HEK293 (cell line): ENCODE data around the gene SPIRE1.

ENCODE experiments used
- PRDM1 ChIP-seq: fragments of 450-650 bp; formaldehyde crosslinking; IDR thresholded peaks from 2 replicates; pipeline ENCODE4; 2016; ENCODE audit warnings: missing biosample characterization, missing genetic modification characterization
- PRDM2 ChIP-seq: fragments of 450-650 bp; formaldehyde crosslinking; IDR thresholded peaks from 2 replicates; pipeline ENCODE4 v1.5.1; 2016; ENCODE audit warnings: missing biosample characterization, missing genetic modification characterization, borderline replicate concordance
- PRDM4 ChIP-seq: fragments of 450-650 bp; formaldehyde crosslinking; IDR thresholded peaks from 2 replicates; pipeline ENCODE4 v1.5.1; 2017; ENCODE audit warnings: missing biosample characterization, missing genetic modification characterization
- SP2 ChIP-seq: fragments of 450-650 bp; formaldehyde crosslinking; IDR thresholded peaks from 2 replicates; pipeline ENCODE4 v1.5.1; 2016; ENCODE audit warnings: missing biosample characterization, missing genetic modification characterization
- SP3 ChIP-seq: fragments of 450-650 bp; formaldehyde crosslinking; IDR thresholded peaks from 2 replicates; pipeline ENCODE4 v1.5.1; 2016; ENCODE audit warnings: missing biosample characterization, missing genetic modification characterization
- ZBTB1 ChIP-seq: fragments of 450-650 bp; formaldehyde crosslinking; IDR thresholded peaks from 2 replicates; pipeline ENCODE4 v1.5.1; 2016; ENCODE audit warnings: missing biosample characterization, missing genetic modification characterization
- ZBTB17 ChIP-seq: fragments of 450-650 bp; formaldehyde crosslinking; IDR thresholded peaks from 2 replicates; pipeline ENCODE4 v1.5.1; 2016; ENCODE audit warnings: missing biosample characterization, missing genetic modification characterization
- ZBTB20 ChIP-seq: fragments of 450-650 bp; formaldehyde crosslinking; IDR thresholded peaks from 2 replicates; pipeline ENCODE4 v1.5.1; 2016; ENCODE audit warnings: missing biosample characterization, missing genetic modification characterization
- ZFHX2 ChIP-seq: fragments of 450-650 bp; formaldehyde crosslinking; conservative IDR thresholded peaks from 2 replicates; pipeline ENCODE4 v1.5.1; 2016; ENCODE audit warnings: missing biosample characterization, missing genetic modification characterization
- ZNF202 ChIP-seq: fragments of 450-650 bp; formaldehyde crosslinking; IDR thresholded peaks from 2 replicates; pipeline ENCODE4 v1.5.1; 2016; ENCODE audit warnings: missing biosample characterization, missing genetic modification characterization, borderline replicate concordance
- ZNF266 ChIP-seq: fragments of 450-650 bp; formaldehyde crosslinking; IDR thresholded peaks from 2 replicates; pipeline ENCODE4 v1.5.1; 2016; ENCODE audit warnings: missing biosample characterization, missing genetic modification characterization, low read depth
- ZNF292 ChIP-seq: fragments of 450-650 bp; formaldehyde crosslinking; IDR thresholded peaks from 2 replicates; pipeline ENCODE4 v1.5.1; 2016; ENCODE audit warnings: low read depth, missing biosample characterization, missing genetic modification characterization, borderline replicate concordance
- ZNF311 ChIP-seq: fragments of 450-650 bp; formaldehyde crosslinking; IDR thresholded peaks from 2 replicates; pipeline ENCODE4 v1.5.1; 2017; ENCODE audit warnings: missing biosample characterization, missing genetic modification characterization, borderline replicate concordance
- ZNF324 ChIP-seq: fragments of 450-650 bp; formaldehyde crosslinking; IDR thresholded peaks from 2 replicates; pipeline ENCODE4 v1.5.1; 2016; ENCODE audit warnings: missing biosample characterization, missing genetic modification characterization
- ZNF366 ChIP-seq: fragments of 450-650 bp; formaldehyde crosslinking; conservative IDR thresholded peaks from 2 replicates; pipeline ENCODE4 v1.5.1; 2016; ENCODE audit warnings: missing biosample characterization, missing genetic modification characterization
- ZNF449 ChIP-seq: fragments of 450-650 bp; formaldehyde crosslinking; IDR thresholded peaks from 2 replicates; pipeline ENCODE4 v1.5.1; 2017; ENCODE audit warnings: missing biosample characterization, mild to moderate bottlenecking, missing genetic modification characterization, moderate library complexity
- ZNF501 ChIP-seq: fragments of 450-650 bp; formaldehyde crosslinking; IDR thresholded peaks from 2 replicates; pipeline ENCODE4 v1.5.1; 2016; ENCODE audit warnings: missing biosample characterization, missing genetic modification characterization
- ZNF513 ChIP-seq: fragments of 450-650 bp; IDR thresholded peaks from 2 replicates; pipeline ENCODE4 v1.5.1; 2018; ENCODE audit warnings: missing biosample characterization, missing genetic modification characterization
- ZNF521 ChIP-seq: fragments of 450-650 bp; formaldehyde crosslinking; IDR thresholded peaks from 2 replicates; pipeline ENCODE4 v1.5.1; 2017; ENCODE audit warnings: missing biosample characterization, mild to moderate bottlenecking, missing genetic modification characterization
- ZNF626 ChIP-seq: fragments of 450-650 bp; sonication (Bioruptor Pico); formaldehyde crosslinking; IDR thresholded peaks from 2 replicates; pipeline ENCODE4 v1.5.1; 2018; ENCODE audit warnings: missing biosample characterization, missing genetic modification characterization, inconsistent platforms
- ZNF76 ChIP-seq: fragments of 450-650 bp; formaldehyde crosslinking; IDR thresholded peaks from 2 replicates; pipeline ENCODE4; 2016; ENCODE audit warnings: low read depth, missing biosample characterization, missing genetic modification characterization, borderline replicate concordance
- ZNF830 ChIP-seq: fragments of 450-650 bp; IDR thresholded peaks from 2 replicates; pipeline ENCODE4 v1.5.0; 2018; ENCODE audit warnings: missing biosample characterization, missing genetic modification characterization, low read depth, mild to moderate bottlenecking, moderate library complexity
- ZSCAN16 ChIP-seq: fragments of 450-650 bp; formaldehyde crosslinking; IDR thresholded peaks from 2 replicates; pipeline ENCODE4 v1.5.1; 2016; ENCODE audit warnings: missing biosample characterization, missing genetic modification characterization
- ZXDB ChIP-seq: fragments of 450-650 bp; formaldehyde crosslinking; IDR thresholded peaks from 2 replicates; pipeline ENCODE4 v1.5.1; 2016; ENCODE audit warnings: missing biosample characterization, missing genetic modification characterization
- TF ChIP-seq, protein P1 (sequence below): fragments of 450-650 bp; formaldehyde crosslinking; IDR thresholded peaks from 2 replicates; pipeline ENCODE4 v1.5.1; 2016; ENCODE audit warnings: missing biosample characterization, missing genetic modification characterization, low read depth

SPIRE1 gene

DNA sequence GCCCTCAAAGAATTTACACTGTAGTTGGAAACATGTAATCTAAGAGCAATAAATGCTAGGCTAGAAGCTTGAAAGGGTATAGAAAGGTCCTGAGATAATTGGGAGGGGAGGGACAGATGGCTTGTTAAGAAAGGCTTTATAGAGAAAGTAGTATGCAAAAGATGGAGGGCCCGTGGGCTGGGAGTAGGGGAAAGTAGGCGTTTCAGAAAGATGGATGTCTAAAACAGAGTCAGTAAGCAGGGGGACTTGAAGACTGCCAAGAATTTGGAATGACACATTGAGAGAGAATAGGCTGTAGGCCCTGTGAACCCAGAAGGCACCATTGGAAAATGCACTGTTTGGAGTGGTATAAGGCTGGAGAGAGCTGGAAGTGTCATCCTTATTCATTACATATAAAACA lies 45.8 kb upstream of the SPIRE1 start (continued):
- no peak for TF ChIP-seq PRDM2 (tag by site-specific recombination)
- TF ChIP-seq PRDM4 = peak; percentile 76
- no peak for TF ChIP-seq ZNF366
- no peak for TF ChIP-seq ZNF202 (tag by site-specific recombination)
- 0 out of 2 replicates have a peak, but pooled peaks have one; percentile 43 for TF ChIP-seq SP3 (tag by site-specific recombination)
- no peak for TF ChIP-seq ZNF513
- TF ChIP-seq, protein P1, sequence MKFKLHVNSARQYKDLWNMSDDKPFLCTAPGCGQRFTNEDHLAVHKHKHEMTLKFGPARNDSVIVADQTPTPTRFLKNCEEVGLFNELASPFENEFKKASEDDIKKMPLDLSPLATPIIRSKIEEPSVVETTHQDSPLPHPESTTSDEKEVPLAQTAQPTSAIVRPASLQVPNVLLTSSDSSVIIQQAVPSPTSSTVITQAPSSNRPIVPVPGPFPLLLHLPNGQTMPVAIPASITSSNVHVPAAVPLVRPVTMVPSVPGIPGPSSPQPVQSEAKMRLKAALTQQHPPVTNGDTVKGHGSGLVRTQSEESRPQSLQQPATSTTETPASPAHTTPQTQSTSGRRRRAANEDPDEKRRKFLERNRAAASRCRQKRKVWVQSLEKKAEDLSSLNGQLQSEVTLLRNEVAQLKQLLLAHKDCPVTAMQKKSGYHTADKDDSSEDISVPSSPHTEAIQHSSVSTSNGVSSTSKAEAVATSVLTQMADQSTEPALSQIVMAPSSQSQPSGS (tag by site-specific recombination) = no peak
- TF ChIP-seq ZBTB1 (tag by site-specific recombination) = no peak
- TF ChIP-seq ZBTB17 (tag by site-specific recombination) = peak; percentile 83
- TF ChIP-seq ZNF311 (tag by site-specific recombination) = no peak
- no peak for TF ChIP-seq ZNF324 (tag by site-specific recombination)
- peak; percentile 35; the same call in 1 of the 2 replicates for TF ChIP-seq ZBTB20 (tag by site-specific recombination)
- TF ChIP-seq ZSCAN16 (tag by site-specific recombination) = no peak
- TF ChIP-seq PRDM1 (tag by site-specific recombination) = peak; percentile 82
- TF ChIP-seq ZNF830 (tag by site-specific recombination) = no peak
- TF ChIP-seq ZNF266 = no peak
- no peak for TF ChIP-seq ZNF626
- TF ChIP-seq ZNF449 = no peak
- TF ChIP-seq ZXDB (tag by site-specific recombination) = no peak
- peak; percentile 15; the same call in 1 of the 2 replicates for TF ChIP-seq SP2 (tag by site-specific recombination)
- no peak for TF ChIP-seq ZNF292 (tag by site-specific recombination)
- no peak for TF ChIP-seq ZNF521 (tag by site-specific recombination)
- TF ChIP-seq ZFHX2 (tag by site-specific recombination) = peak; percentile 78
- no peak for TF ChIP-seq ZNF501 (tag by site-specific recombination)
- no peak for TF ChIP-seq ZNF76
